H9 (cell line): Measurements from ENCODE around the gene DNAJC15. TPM values are rescaled to one million over a fixed set of nuclear protein-coding genes. Genes with fewer than 3 reads are reported as not detected.

ENCODE experiments used
- DNase-seq: peaks from one replicate; pipeline ENCODE4 v3.0.0-alpha.2; 2017
- H2AFZ ChIP-seq: one replicate; pipeline ENCODE4 v1.6.1; 2013; ENCODE audit warnings: mild to moderate bottlenecking, low read length, control low read depth, moderate library complexity
- H2AK5ac ChIP-seq: 2 replicates; pipeline ENCODE4 v1.6.1; 2013; ENCODE audit warnings: low read length, control low read depth, mixed read lengths; ENCODE audit not compliant: insufficient read length
- H2BK120ac ChIP-seq: one replicate; pipeline ENCODE4 v1.6.1; 2013; ENCODE audit warnings: low read depth, mild to moderate bottlenecking, low read length, control low read depth, inconsistent platforms; ENCODE audit not compliant: poor library complexity, severe bottlenecking
- H2BK12ac ChIP-seq: 2 replicates; pipeline ENCODE4 v1.6.1; 2013; ENCODE audit warnings: low read length, control low read depth, mixed read lengths, low read depth; ENCODE audit not compliant: insufficient read length
- H2BK15ac ChIP-seq: 2 replicates; pipeline ENCODE4 v1.6.1; 2013; ENCODE audit warnings: low read depth, low read length, control low read depth
- H2BK20ac ChIP-seq: one replicate; pipeline ENCODE4 v1.6.1; 2013; ENCODE audit warnings: low read depth, mild to moderate bottlenecking, low read length, control low read depth, inconsistent platforms; ENCODE audit not compliant: poor library complexity, severe bottlenecking
- H2BK5ac ChIP-seq: 2 replicates; pipeline ENCODE4 v1.6.1; 2013; ENCODE audit warnings: low read length, control low read depth, mixed read lengths; ENCODE audit not compliant: insufficient read length
- H3K14ac ChIP-seq: 2 replicates; pipeline ENCODE4 v1.6.1; 2013; ENCODE audit warnings: low read length, control low read depth; ENCODE audit not compliant: insufficient read depth
- H3K18ac ChIP-seq: 2 replicates; pipeline ENCODE4 v1.6.1; 2013; ENCODE audit warnings: low read depth, mild to moderate bottlenecking, mixed read lengths, low read length, control low read depth; ENCODE audit not compliant: insufficient read length
- H3K23ac ChIP-seq: 2 replicates; pipeline ENCODE4 v1.6.1; 2013; ENCODE audit warnings: low read length, control low read depth, mixed read lengths, low read depth; ENCODE audit not compliant: insufficient read length
- H3K23me2 ChIP-seq: 2 replicates; pipeline ENCODE4 v1.6.1; 2013; ENCODE audit warnings: low read depth, mild to moderate bottlenecking, mixed read lengths, low read length, control low read depth; ENCODE audit not compliant: insufficient read length, poor library complexity, severe bottlenecking
- H3K27ac ChIP-seq: 2 replicates; pipeline ENCODE4 v1.5.1; 2013; ENCODE audit warnings: low read length, control low read depth, mixed read lengths, low read depth; ENCODE audit not compliant: insufficient read length
- H3K27me3 ChIP-seq: 2 replicates; pipeline ENCODE4 v1.6.1; 2013; ENCODE audit warnings: low read length, control low read depth, inconsistent platforms; ENCODE audit not compliant: insufficient read depth
- H3K4ac ChIP-seq: 2 replicates; pipeline ENCODE4 v1.6.1; 2013; ENCODE audit warnings: low read depth, mild to moderate bottlenecking, control low read depth, inconsistent platforms, low read length, moderate library complexity
- H3K4me1 ChIP-seq: 2 replicates; pipeline ENCODE4 v1.6.1; 2013; ENCODE audit warnings: low read length, control low read depth, inconsistent platforms; ENCODE audit not compliant: insufficient read depth
- H3K4me2 ChIP-seq: 2 replicates; pipeline ENCODE4 v1.6.1; 2013; ENCODE audit warnings: low read length, control low read depth, mixed read lengths; ENCODE audit not compliant: insufficient read length, insufficient read depth
- H3K56ac ChIP-seq: 2 replicates; pipeline ENCODE4 v1.6.1; 2013; ENCODE audit warnings: low read depth, mild to moderate bottlenecking, mixed read lengths, low read length, control low read depth; ENCODE audit not compliant: insufficient read length
- H3K79me1 ChIP-seq: 2 replicates; pipeline ENCODE4 v1.6.1; 2013; ENCODE audit warnings: low read depth, mild to moderate bottlenecking, moderate library complexity, low read length, control low read depth, inconsistent platforms; ENCODE audit not compliant: insufficient read depth, poor library complexity, severe bottlenecking
- H3K79me2 ChIP-seq: 2 replicates; pipeline ENCODE4 v1.6.1; 2013; ENCODE audit warnings: low read length, control low read depth, inconsistent platforms; ENCODE audit not compliant: insufficient read depth
- H3K9ac ChIP-seq: 2 replicates; pipeline ENCODE4 v1.6.1; 2013; ENCODE audit warnings: low read length, control low read depth, mixed read lengths; ENCODE audit not compliant: insufficient read length; ENCODE audit errors: extremely low read depth
- H3K9me3 ChIP-seq: one replicate; pipeline ENCODE4 v1.6.1; 2013; ENCODE audit warnings: low read depth, low read length, inconsistent platforms; ENCODE audit not compliant: control insufficient read depth
- H3T11ph ChIP-seq: one replicate; pipeline ENCODE4 v1.6.1; 2013; ENCODE audit warnings: mild to moderate bottlenecking, low read length, control low read depth, inconsistent platforms
- H4K20me1 ChIP-seq: one replicate; pipeline ENCODE4 v1.6.1; 2013; ENCODE audit not compliant: control insufficient read depth, insufficient read length, insufficient read depth
- H4K5ac ChIP-seq: 2 replicates; pipeline ENCODE4 v1.6.1; 2013; ENCODE audit warnings: low read depth, mild to moderate bottlenecking, mixed read lengths, low read length, control low read depth; ENCODE audit not compliant: insufficient read length
- H4K8ac ChIP-seq: replicated peaks from 2 replicates; pipeline ENCODE4 v1.6.1; 2013; ENCODE audit warnings: low read length, control low read depth, mixed read lengths, low read depth; ENCODE audit not compliant: insufficient read length
- H4K91ac ChIP-seq: 2 replicates; pipeline ENCODE4 v1.6.1; 2013; ENCODE audit warnings: low read depth, mild to moderate bottlenecking, moderate library complexity, mixed read lengths, low read length, control low read depth; ENCODE audit not compliant: insufficient read length
- H3K27ac Mint-ChIP-seq, 3 experiments: 2 replicates in 2 of 3; 3 replicates in 1 of 3; pipeline ENCODE4 v1.8.0; 2020 to 2021; ENCODE audit warnings: mixed read lengths in 3 of 3, mild to moderate bottlenecking in 1 of 3, moderate library complexity in 1 of 3
- H3K27me3 Mint-ChIP-seq: 2 replicates; pipeline ENCODE4 v1.8.0; 2021; ENCODE audit warnings: low read depth, mild to moderate bottlenecking, moderate library complexity, mixed read lengths
- H3K36me3 Mint-ChIP-seq, 3 experiments: 2 replicates in 2 of 3; 3 replicates in 1 of 3; pipeline ENCODE4 v1.8.0; 2020 to 2021; ENCODE audit warnings: low read depth in 3 of 3, mixed read lengths in 3 of 3; ENCODE audit not compliant: insufficient read depth in 1 of 3
- H3K4me1 Mint-ChIP-seq, 2 experiments: 2 replicates each; pipeline ENCODE4 v1.8.0; 2020; ENCODE audit warnings: mixed read lengths in 2 of 2
- H3K4me3 Mint-ChIP-seq, 2 experiments: 2 replicates in 1 of 2; 3 replicates in 1 of 2; pipeline ENCODE4 v1.8.0; 2020 to 2021; ENCODE audit warnings: mild to moderate bottlenecking in 2 of 2, mixed read lengths in 2 of 2, moderate library complexity in 1 of 2
- H3K9me3 Mint-ChIP-seq, 2 experiments: 2 replicates in 1 of 2; 3 replicates in 1 of 2; pipeline ENCODE4 v1.8.0; 2020; ENCODE audit warnings: mild to moderate bottlenecking in 2 of 2, mixed read lengths in 2 of 2, moderate library complexity in 1 of 2
- CTCF ChIP-seq: fragments of 200-600 bp; sonication (generic); conservative IDR thresholded peaks from 3 replicates; pipeline ENCODE4 v1.8.0; 2021; ENCODE audit warnings: antibody characterized with exemption, mild to moderate bottlenecking
- WGBS: extraction: QIAGEN DNeasy Blood & Tissue Kit; methylation state at CpG from one replicate; pipeline ENCODE4 v1.1.7; 2013; ENCODE audit warnings: missing lambda C conversion rate, low lambda C conversion rate, mixed read lengths; ENCODE audit not compliant: insufficient read length; ENCODE audit errors: extremely low coverage; 5-methylcytosine and 5-hydroxymethylcytosine counted together
- total RNA-seq: library from RNA; stranded (reverse); gene quantifications from 2 replicates; pipeline ENCODE4 v1.2.1, GENCODE V29; 2021

DNAJC15 gene
- total RNA-seq, 1 experiment from 2014 or later, result 13.4 TPM

- Histone ChIP-seq H2BK120ac (no peak overlapping the region), H4K5ac (no peak overlapping the region), H3K56ac (no peak overlapping the region), H2BK12ac (no peak overlapping the region), H3K4me2 (no peak overlapping the region), H3K27me3 (no peaks in the 10 kb centered on the region), H4K91ac (no peak overlapping the region), H3K79me1 (no peaks in the 10 kb centered on the region), H4K8ac (no peak overlapping the region), H2BK5ac (no peak overlapping the region), H3K23ac (no peak overlapping the region), H3K27ac (no peak overlapping the region), H2BK15ac (no peak overlapping the region), H3K4ac (no peak overlapping the region), H3T11ph (no peak overlapping the region), H3K14ac (no peak overlapping the region), H2BK20ac (no peak overlapping the region), H3K4me1 (no peaks in the 10 kb centered on the region; the same call in 1 of the 2 replicates), H3K79me2 (no peaks in the 10 kb centered on the region), H3K18ac (no peak overlapping the region), H2AFZ (no peak overlapping the region), H3K9ac (no peak overlapping the region), H4K20me1 (no peaks in the 10 kb centered on the region), H3K9me3 (no peaks in the 10 kb centered on the region), H2AK5ac (no peak overlapping the region), H3K23me2 (peaks cover 11% of the 10 kb centered on the region)
- Mint-ChIP-seq H3K4me3 (no peak overlapping the region), H3K9me3 (0 out of 5 replicates have a peak, but pooled peaks cover 0 to 3% of the 10 kb centered on the region in 2 experiments), H3K36me3 (peaks cover 0 to 7% (median 5%) of the 10 kb centered on the region in 3 experiments; a peak in 4 of 7 replicates), H3K4me1 (peaks cover 8% of the 10 kb centered on the region in 2 experiments), H3K27ac (no peak overlapping the region), H3K27me3 (peaks cover 8% of the 10 kb centered on the region)
- no CpG with 5 or more reads among the region's 11 CpGs for WGBS
- DNase-seq, result no peak
- no peak for TF ChIP-seq CTCF
Observed at GRCh38 chr13:43021926-43022670, 1.3 kb upstream of the DNAJC15 start.
